CD4-positive, alpha-beta T cell treated with Interleukin-15 for 1 hour (primary cell): Measurements from ENCODE around the gene DNAH8.
"Not testable (repeated sequence)": the region's sequence is repeated elsewhere in the genome, so short reads cannot be mapped to it uniquely, and the experiment has no call there.

Experiments
- DNase-seq: peaks from one replicate; pipeline ENCODE4 v3.0.0-alpha.2; 2020

Gene DNAH8

GRCh38 chr6:38753707-38754106, 38.6 kb downstream of the DNAH8 start:
- DNase-seq: no peak

GRCh38 chr6:38755207-38755606, 40.1 kb downstream of the DNAH8 start:
- DNase-seq: no peak

DNA sequence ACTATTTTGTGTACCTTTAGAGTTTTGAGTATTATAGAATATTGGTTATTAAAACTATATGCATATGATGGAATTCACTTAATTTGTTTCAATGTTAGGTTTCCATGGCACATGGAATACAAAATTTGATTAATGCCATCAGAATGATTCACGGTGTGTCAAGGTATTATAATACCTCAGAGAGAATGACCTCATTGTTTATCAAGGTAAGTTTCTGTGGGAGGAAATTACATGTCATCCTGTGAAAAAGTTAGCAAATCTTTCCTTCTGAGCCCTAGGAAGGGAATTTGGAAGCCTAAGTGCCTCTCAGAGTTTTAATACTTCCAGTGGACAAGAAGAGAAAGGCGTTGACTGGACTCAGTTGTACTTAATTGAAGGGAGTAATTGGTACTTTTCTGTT, 40.8 kb downstream of the DNAH8 start:
- no peak for DNase-seq

DNA sequence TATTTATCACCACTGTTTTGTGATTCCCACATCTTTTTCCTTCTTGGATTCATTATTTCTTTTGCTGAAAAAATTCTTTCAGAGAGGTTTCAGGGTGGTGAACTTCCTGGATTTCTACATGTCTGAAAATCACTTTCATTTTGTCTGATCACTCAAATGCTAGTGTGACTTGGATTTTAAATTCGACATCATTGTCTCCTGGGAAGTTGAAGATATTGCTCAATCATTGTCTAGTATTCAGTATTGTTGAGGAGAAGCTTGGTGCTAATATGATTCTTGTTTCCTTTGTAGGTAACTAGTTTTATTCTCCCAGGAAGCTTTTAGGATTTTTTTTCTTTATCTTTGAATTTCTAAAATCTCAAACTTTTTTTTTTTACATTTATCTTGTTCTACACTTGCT, 45.0 kb downstream of the DNAH8 start:
- DNase-seq: no peak

- no peak for DNase-seq
Measured at GRCh38 chr6:38762848-38763247, 47.7 kb downstream of the DNAH8 start.

DNA sequence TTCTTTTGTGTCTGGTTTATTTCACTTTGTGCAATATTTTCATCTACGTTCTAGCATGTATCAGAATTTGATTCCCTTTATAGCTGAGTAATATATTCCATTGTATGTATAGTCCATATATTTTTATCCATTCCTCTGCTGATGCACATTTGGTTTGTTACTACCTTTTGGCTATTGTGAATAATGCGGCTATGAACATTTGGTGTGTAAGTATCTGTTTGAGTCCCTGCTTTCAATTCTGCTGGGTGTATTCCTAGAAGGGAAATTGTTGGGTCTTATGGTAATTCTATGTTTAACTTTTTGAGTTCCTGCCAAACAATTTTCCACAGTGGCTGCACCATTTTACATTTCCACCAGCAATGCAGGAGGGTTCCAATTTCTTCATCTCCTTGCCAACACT, 52.4 kb downstream of the DNAH8 start:
- DNase-seq: no peak

DNA sequence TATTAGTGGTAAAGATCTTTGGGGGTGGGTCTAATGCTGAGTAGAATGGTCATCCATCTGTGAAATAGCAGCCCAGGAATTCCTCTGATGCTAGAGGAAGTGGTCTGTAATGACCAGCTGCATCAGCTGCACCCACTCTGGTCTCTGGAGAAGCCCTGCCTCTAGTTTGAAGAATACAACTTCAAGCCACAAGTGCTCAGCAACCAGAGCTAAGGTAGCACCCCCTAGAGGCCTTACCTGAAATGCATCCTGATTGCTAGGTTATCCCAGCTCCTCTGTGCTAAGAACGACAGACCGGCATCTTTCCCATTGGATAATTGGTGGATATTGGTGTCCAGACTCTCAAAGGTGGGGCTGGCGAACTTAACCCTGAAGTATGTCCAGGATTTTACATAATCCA, 58.2 kb downstream of the DNAH8 start:
- no peak for DNase-seq

- DNase-seq: no peak
Measured at GRCh38 chr6:38774929-38775707, 60.0 kb downstream of the DNAH8 start.

DNA sequence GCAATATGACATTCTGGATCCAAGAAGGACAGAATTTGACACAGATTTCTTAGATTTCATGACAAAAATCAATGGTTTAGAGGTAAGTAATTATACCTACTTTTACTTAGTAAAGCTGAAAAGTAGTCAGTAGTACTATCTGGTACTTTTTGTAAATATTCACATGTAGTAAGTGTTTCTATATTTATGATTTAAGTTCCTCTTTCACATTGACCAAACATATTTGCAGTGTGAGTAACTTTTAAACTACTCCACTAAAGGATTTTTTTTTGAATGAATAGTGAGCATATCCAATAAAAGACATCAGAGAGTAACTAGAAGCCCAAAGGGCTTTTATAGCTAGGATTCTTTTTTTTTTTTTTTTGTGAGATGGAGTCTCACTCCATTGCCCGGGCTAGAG, 60.8 kb downstream of the DNAH8 start:
- DNase-seq: no peak

- no peak for DNase-seq
Measured at GRCh38 chr6:38776515-38776914, 61.4 kb downstream of the DNAH8 start.

- no peak for DNase-seq
Measured at GRCh38 chr6:38779310-38780062, 64.4 kb downstream of the DNAH8 start.

DNA sequence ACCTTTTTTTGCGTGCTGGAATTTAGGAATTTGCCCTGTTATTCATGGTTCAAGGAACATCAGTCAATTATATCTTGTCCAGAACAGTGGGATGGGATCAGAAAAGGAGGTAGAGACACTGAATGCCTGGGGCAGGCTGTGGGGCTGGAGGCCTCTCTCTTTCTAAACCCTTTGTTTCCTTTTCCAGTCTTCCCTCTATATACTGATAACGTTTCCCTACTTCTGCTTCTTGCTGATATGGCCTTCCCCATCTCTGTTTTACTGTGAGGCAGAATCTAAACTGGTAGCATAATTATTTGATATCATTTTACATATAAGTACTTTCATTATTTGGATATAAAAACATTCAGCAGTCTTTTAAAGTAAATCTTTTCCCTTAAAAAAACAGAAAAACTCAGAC, 67.5 kb downstream of the DNAH8 start:
- DNase-seq: no peak

DNA sequence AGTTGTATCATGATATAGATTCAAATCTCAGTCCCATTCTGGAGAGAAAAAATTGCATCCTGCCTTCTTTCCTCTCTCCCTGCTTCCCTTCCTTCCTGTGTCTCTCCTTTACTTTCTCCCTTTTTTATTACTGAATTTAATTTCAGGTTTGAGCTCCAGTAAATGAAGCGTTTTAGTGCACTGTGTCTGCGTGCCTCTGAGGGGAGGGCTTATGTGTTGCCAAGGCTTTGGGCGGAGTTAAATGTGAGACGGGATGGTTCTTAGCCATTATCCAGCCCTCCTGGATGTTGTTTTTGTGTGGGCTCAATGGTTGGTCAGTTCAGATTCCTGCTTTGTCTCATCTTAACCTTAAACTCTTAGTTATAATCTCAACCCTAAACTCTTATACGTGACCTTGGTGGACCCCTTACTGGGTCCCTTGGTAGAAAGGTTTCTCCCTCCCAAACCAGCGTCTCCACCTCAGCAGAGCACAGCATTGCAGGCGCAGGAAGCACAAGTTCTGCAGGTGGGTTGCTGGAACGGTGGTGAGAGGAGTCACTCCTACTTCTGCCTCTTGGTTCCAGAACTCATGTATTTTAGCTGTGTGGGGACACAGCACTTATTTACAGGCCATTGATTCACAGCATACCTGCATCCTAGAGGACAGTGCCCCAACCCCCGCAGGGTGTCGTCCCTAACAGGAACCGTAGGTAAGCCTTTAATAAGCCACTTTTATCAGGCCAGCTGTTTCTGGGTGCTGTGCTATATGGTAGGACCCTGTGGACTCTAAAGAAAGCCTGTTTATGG, 68.5 kb downstream of the DNAH8 start:
- no peak for DNase-seq

GRCh38 chr6:38784506-38785235, 69.6 kb downstream of the DNAH8 start:
- no peak for DNase-seq

GRCh38 chr6:38786486-38786885, 71.4 kb downstream of the DNAH8 start:
- no peak for DNase-seq

- DNase-seq: no peak
Measured at GRCh38 chr6:38789256-38789655, 74.1 kb downstream of the DNAH8 start.

DNA sequence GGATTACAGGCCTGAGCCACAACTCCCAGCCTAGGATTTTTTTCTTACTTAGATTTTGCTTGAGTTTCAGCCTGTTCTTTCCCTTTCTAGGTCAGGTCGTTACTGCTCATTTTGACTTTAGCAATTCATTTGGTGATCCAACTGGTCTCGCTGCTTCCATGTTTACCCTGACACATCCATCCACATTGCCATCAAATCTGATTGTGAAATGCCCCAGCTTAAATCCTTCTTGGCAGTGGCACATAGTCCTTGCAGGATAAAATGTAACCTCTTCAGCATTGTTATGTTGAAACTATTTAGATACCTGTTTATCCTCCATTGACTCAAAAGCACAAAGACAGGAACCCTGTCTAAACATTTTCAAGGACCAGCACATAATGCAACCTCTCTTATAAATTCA, 77.2 kb downstream of the DNAH8 start:
- no peak for DNase-seq

GRCh38 chr6:38794682-38795081, 79.6 kb downstream of the DNAH8 start:
- no peak for DNase-seq

GRCh38 chr6:38796006-38796405, 80.9 kb downstream of the DNAH8 start:
- no peak for DNase-seq

- DNase-seq: not testable (repeated sequence)
Measured at GRCh38 chr6:38796437-38796836, 81.3 kb downstream of the DNAH8 start.

DNA sequence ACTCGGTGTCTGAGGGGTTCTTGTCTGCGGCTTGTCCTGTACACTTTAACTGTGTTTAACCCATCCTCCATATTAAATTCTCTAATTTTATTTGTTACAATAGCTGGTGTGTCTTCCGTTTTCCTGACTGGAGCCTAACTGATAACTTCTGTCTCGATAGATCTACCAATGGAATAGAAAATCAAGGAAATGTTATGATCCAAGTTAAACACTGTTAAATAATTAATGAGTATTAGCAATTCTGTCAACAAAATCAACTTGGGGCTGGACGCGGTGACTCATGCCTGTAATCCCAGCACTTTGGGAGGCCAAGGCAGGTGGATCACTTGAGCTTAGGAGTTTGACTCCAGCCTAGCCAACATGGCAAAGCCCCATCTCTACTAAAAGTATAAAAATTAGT, 81.7 kb downstream of the DNAH8 start:
- no peak for DNase-seq

GRCh38 chr6:38797391-38797790, 82.3 kb downstream of the DNAH8 start:
- no peak for DNase-seq
